ENCODE measurements around the gene CCHCR1.
"Not testable (repeated sequence)": the region's sequence is repeated elsewhere in the genome, so short reads cannot be mapped to it uniquely, and the experiment has no call there.

GRCh38 chr6:31164475-31165063 is 7.0 kb upstream of the CCHCR1 start:
- not testable (repeated sequence) for TF ChIP-seq POLR2A, CTCF, POLR2AphosphoS5 (IDR thresholded peaks at IDR 0.05)
